Measurements from ENCODE around the gene ICAM1.
A peak's percentile ranks its signal among the peaks of the same experiment; 100 is the strongest.

The ICAM1 gene

GRCh38 chr19:10255358-10255757 is 15.6 kb upstream of the ICAM1 start:
- Histone ChIP-seq H2BK12ac (ENCODE audit: low read length) (no peak overlapping the region), H4K91ac (ENCODE audit: low read depth, low read length) (no peak overlapping the region), H3K79me1 (ENCODE audit: low read length) (peaks cover 7% of the 10 kb centered on the region), H2AK5ac (ENCODE audit: low read length) (no peak overlapping the region), H3K36me3 (ENCODE audit: control insufficient read depth in 1 of 2, insufficient read depth in 2 of 2, low read length in 2 of 2) (peaks cover 36 to 46% of the 10 kb centered on the region in 2 experiments), H3K4me1 (ENCODE audit: control insufficient read depth in 1 of 2, insufficient read depth in 2 of 2, low read length in 2 of 2) (peaks cover 0 to 3% of the 10 kb centered on the region in 2 experiments), H4K8ac (ENCODE audit: low read depth, low read length) (no peak overlapping the region), H3K23ac (ENCODE audit: low read length) (no peak overlapping the region), H3K27me3 (ENCODE audit: insufficient read depth, low read length) (no peaks in the 10 kb centered on the region), H4K12ac (ENCODE audit: low read depth, low read length) (no peak overlapping the region), H3K79me2 (ENCODE audit: control insufficient read depth, insufficient read depth, low read length, poor library complexity) (peaks cover 3% of the 10 kb centered on the region), H2AFZ (ENCODE audit: insufficient read depth, low read length, poor library complexity) (no peak overlapping the region), H2BK5ac (ENCODE audit: low read depth, low read length, poor library complexity) (no peak overlapping the region), H3K27ac (ENCODE audit: low read depth, low read length) (no peak overlapping the region), H2BK120ac (ENCODE audit: insufficient read depth, low read length, poor library complexity) (no peak overlapping the region), H3K4me2 (ENCODE audit: low read length) (no peak overlapping the region), H3K9ac (ENCODE audit: low read length) (no peak overlapping the region), H3K9me3 (ENCODE audit: insufficient read depth, low read depth, low read length) (no peaks in the 10 kb centered on the region), H3K4me3 (ENCODE audit: low read depth, low read length) (no peak overlapping the region), H3K4ac (ENCODE audit: low read depth, low read length) (no peak overlapping the region), H3K14ac (ENCODE audit: low read length) (no peak overlapping the region), H3K18ac (ENCODE audit: low read length) (no peak overlapping the region)
- WGBS (ENCODE audit: extremely low coverage, insufficient coverage, insufficient read length): no CpG with 5 or more reads among the region's 2 CpGs
- DNase-seq: no peak

GRCh38 chr19:10256551-10256950 is 14.4 kb upstream of the ICAM1 start:
- H3K14ac ChIP-seq (ENCODE audit: low read length): no peak overlapping the region
- H3K79me2 ChIP-seq (ENCODE audit: control insufficient read depth, insufficient read depth, low read length, poor library complexity): peaks cover 3% of the 10 kb centered on the region
- H3K23ac ChIP-seq (ENCODE audit: low read length): no peak overlapping the region
- peaks cover 7% of the 10 kb centered on the region for H3K79me1 ChIP-seq (ENCODE audit: low read length)
- no peak overlapping the region for H2AFZ ChIP-seq (ENCODE audit: insufficient read depth, low read length, poor library complexity)
- H4K91ac ChIP-seq (ENCODE audit: low read depth, low read length): no peak overlapping the region
- H3K27me3 ChIP-seq (ENCODE audit: insufficient read depth, low read length): no peaks in the 10 kb centered on the region
- no peak overlapping the region for H4K12ac ChIP-seq (ENCODE audit: low read depth, low read length)
- H3K9ac ChIP-seq (ENCODE audit: low read length): no peak overlapping the region
- H4K8ac ChIP-seq (ENCODE audit: low read depth, low read length): no peak overlapping the region
- no peak overlapping the region for H3K4me2 ChIP-seq (ENCODE audit: low read length)
- no peak overlapping the region for H3K4ac ChIP-seq (ENCODE audit: low read depth, low read length)
- no peak overlapping the region for H3K18ac ChIP-seq (ENCODE audit: low read length)
- no peak overlapping the region for H2BK120ac ChIP-seq (ENCODE audit: insufficient read depth, low read length, poor library complexity)
- no peak overlapping the region for H3K4me3 ChIP-seq (ENCODE audit: low read depth, low read length)
- peaks cover 36 to 46% of the 10 kb centered on the region in 2 experiments for H3K36me3 ChIP-seq (ENCODE audit: control insufficient read depth in 1 of 2, insufficient read depth in 2 of 2, low read length in 2 of 2)
- no peak overlapping the region for H2BK12ac ChIP-seq (ENCODE audit: low read length)
- WGBS (ENCODE audit: extremely low coverage, insufficient coverage, insufficient read length): no CpG with 5 or more reads among the region's 18 CpGs
- H2BK5ac ChIP-seq (ENCODE audit: low read depth, low read length, poor library complexity): no peak overlapping the region
- H3K9me3 ChIP-seq (ENCODE audit: insufficient read depth, low read depth, low read length): no peaks in the 10 kb centered on the region
- H2AK5ac ChIP-seq (ENCODE audit: low read length): no peak overlapping the region
- H3K4me1 ChIP-seq (ENCODE audit: control insufficient read depth in 1 of 2, insufficient read depth in 2 of 2, low read length in 2 of 2): peaks cover 0 to 3% of the 10 kb centered on the region in 2 experiments
- no peak overlapping the region for H3K27ac ChIP-seq (ENCODE audit: low read depth, low read length)
- DNase-seq: no peak

- Histone ChIP-seq H2AK5ac (ENCODE audit: low read length) (no peak overlapping the region), H3K23ac (ENCODE audit: low read length) (no peak overlapping the region)
Observed at GRCh38 chr19:10256970-10257615, 13.8 kb upstream of the ICAM1 start.

GRCh38 chr19:10258080-10258710 is 12.7 kb upstream of the ICAM1 start:
- Histone ChIP-seq H2AFZ (ENCODE audit: insufficient read depth, low read length, poor library complexity) (no peak overlapping the region), H2BK5ac (ENCODE audit: low read depth, low read length, poor library complexity) (no peak overlapping the region), H3K27ac (ENCODE audit: low read depth, low read length) (no peak overlapping the region), H3K4ac (ENCODE audit: low read depth, low read length) (no peak overlapping the region), H3K9ac (ENCODE audit: low read length) (no peak overlapping the region), H3K4me1 (ENCODE audit: control insufficient read depth in 1 of 2, insufficient read depth in 2 of 2, low read length in 2 of 2) (no peaks in the 10 kb centered on the region), H2BK120ac (ENCODE audit: insufficient read depth, low read length, poor library complexity) (no peak overlapping the region), H3K9me3 (ENCODE audit: insufficient read depth, low read depth, low read length) (no peaks in the 10 kb centered on the region), H3K36me3 (ENCODE audit: control insufficient read depth in 1 of 2, insufficient read depth in 2 of 2, low read length in 2 of 2) (peaks cover 36 to 46% of the 10 kb centered on the region in 2 experiments), H3K27me3 (ENCODE audit: insufficient read depth, low read length) (no peaks in the 10 kb centered on the region), H2BK12ac (ENCODE audit: low read length) (no peak overlapping the region), H4K8ac (ENCODE audit: low read depth, low read length) (no peak overlapping the region), H4K91ac (ENCODE audit: low read depth, low read length) (no peak overlapping the region), H3K18ac (ENCODE audit: low read length) (no peak overlapping the region), H3K23ac (ENCODE audit: low read length) (no peak overlapping the region), H3K79me1 (ENCODE audit: low read length) (no peaks in the 10 kb centered on the region), H3K4me2 (ENCODE audit: low read length) (no peak overlapping the region), H3K79me2 (ENCODE audit: control insufficient read depth, insufficient read depth, low read length, poor library complexity) (no peaks in the 10 kb centered on the region), H3K4me3 (ENCODE audit: low read depth, low read length) (peak overlapping the region; percentile 51), H2AK5ac (ENCODE audit: low read length) (no peak overlapping the region), H4K12ac (ENCODE audit: low read depth, low read length) (no peak overlapping the region), H3K14ac (ENCODE audit: low read length) (no peak overlapping the region)
- WGBS (ENCODE audit: extremely low coverage, insufficient coverage, insufficient read length): no CpG with 5 or more reads among the region's 18 CpGs
- DNase-seq: no peak

More at GRCh38 chr19:10256970-10257615, 13.8 kb upstream of the ICAM1 start:
- Histone ChIP-seq H3K4me1 (ENCODE audit: control insufficient read depth in 1 of 2, insufficient read depth in 2 of 2, low read length in 2 of 2) (peaks cover 0 to 3% of the 10 kb centered on the region in 2 experiments), H3K27me3 (ENCODE audit: insufficient read depth, low read length) (no peaks in the 10 kb centered on the region), H3K9ac (ENCODE audit: low read length) (no peak overlapping the region), H3K79me2 (ENCODE audit: control insufficient read depth, insufficient read depth, low read length, poor library complexity) (peaks cover 3% of the 10 kb centered on the region), H3K4ac (ENCODE audit: low read depth, low read length) (no peak overlapping the region), H3K4me2 (ENCODE audit: low read length) (no peak overlapping the region), H3K4me3 (ENCODE audit: low read depth, low read length) (no peak overlapping the region), H3K9me3 (ENCODE audit: insufficient read depth, low read depth, low read length) (no peaks in the 10 kb centered on the region), H3K36me3 (ENCODE audit: control insufficient read depth in 1 of 2, insufficient read depth in 2 of 2, low read length in 2 of 2) (peaks cover 36 to 46% of the 10 kb centered on the region in 2 experiments), H3K14ac (ENCODE audit: low read length) (no peak overlapping the region), H2BK120ac (ENCODE audit: insufficient read depth, low read length, poor library complexity) (no peak overlapping the region), H2BK12ac (ENCODE audit: low read length) (no peak overlapping the region), H3K79me1 (ENCODE audit: low read length) (peaks cover 4% of the 10 kb centered on the region), H2BK5ac (ENCODE audit: low read depth, low read length, poor library complexity) (no peak overlapping the region), H3K18ac (ENCODE audit: low read length) (no peak overlapping the region), H4K12ac (ENCODE audit: low read depth, low read length) (no peak overlapping the region), H3K27ac (ENCODE audit: low read depth, low read length) (no peak overlapping the region), H4K8ac (ENCODE audit: low read depth, low read length) (no peak overlapping the region), H2AFZ (ENCODE audit: insufficient read depth, low read length, poor library complexity) (no peak overlapping the region), H4K91ac (ENCODE audit: low read depth, low read length) (no peak overlapping the region)
- no peak for DNase-seq
- WGBS (ENCODE audit: extremely low coverage, insufficient coverage, insufficient read length): no CpG with 5 or more reads among the region's 9 CpGs

All from trophoblast cell (in vitro differentiated cells and primary cell).